CD4-positive, alpha-beta T cell (primary cell): ENCODE results near the gene MPHOSPH9. TPM values are rescaled to one million over a fixed set of nuclear protein-coding genes. Genes with fewer than 3 reads are reported as not detected.

ENCODE experiments used
- ATAC-seq: fragments of 200-7000 bp; cut with Tn5 transposase; one replicate; pipeline ENCODE4 v1.10.0; 2022; ENCODE audit warnings: mild to moderate bottlenecking; ENCODE audit not compliant: poor library complexity
- CTCF ChIA-PET: fragments of 350-600 bp; sonication (Branson Sonifier 250); formaldehyde crosslinking; loops from one replicate; lab custom pipeline; 2021; ENCODE audit warnings: antibody characterized with exemption, inconsistent platforms; lab: Charles Lee
- POLR2A ChIA-PET: fragments of 350-600 bp; sonication (Branson Sonifier 250); formaldehyde crosslinking; loops from one replicate; lab custom pipeline; 2021; ENCODE audit warnings: antibody characterized with exemption, inconsistent platforms; lab: Charles Lee
- DNase-seq, 14 experiments: peaks; one replicate each; pipeline ENCODE4 v3.0.0-alpha.2; 2013 to 2020; ENCODE audit warnings: mixed read lengths in 2 of 14
- H3K27ac ChIP-seq, 2 donors: one replicate each; pipeline versions ENCODE4 v1.5.1 to v1.7.0; 2013; ENCODE audit warnings: low read length in 2 of 2, low read depth in 1 of 2, mild to moderate bottlenecking in 1 of 2
- H3K27me3 ChIP-seq, 2 experiments: 1 replicate in 1 of 2; 2 replicates in 1 of 2; pipeline versions ENCODE4 v1.6.1 to v1.7.0; 2013; ENCODE audit warnings: low read length in 2 of 2, control low read depth in 1 of 2, mild to moderate bottlenecking in 1 of 2, moderate library complexity in 1 of 2; ENCODE audit not compliant: insufficient read depth in 2 of 2, control insufficient read depth in 1 of 2
- H3K36me3 ChIP-seq: one replicate; pipeline ENCODE4 v1.6.1; 2013; ENCODE audit warnings: low read length, control low read depth; ENCODE audit not compliant: insufficient read depth
- H3K4me1 ChIP-seq: one replicate; pipeline ENCODE4 v1.6.1; 2013; ENCODE audit warnings: low read length, control low read depth; ENCODE audit not compliant: insufficient read depth
- H3K4me3 ChIP-seq: one replicate; pipeline ENCODE4 v1.5.1; 2013; ENCODE audit warnings: mild to moderate bottlenecking, low read length, moderate library complexity
- H3K9me3 ChIP-seq, 2 experiments: 1 replicate in 1 of 2; 2 replicates in 1 of 2; pipeline versions ENCODE4 v1.6.1 to v1.7.0; 2013; ENCODE audit warnings: low read length in 2 of 2, mild to moderate bottlenecking in 2 of 2, control low read depth in 1 of 2, moderate library complexity in 1 of 2; ENCODE audit not compliant: control insufficient read depth in 1 of 2, insufficient read depth in 1 of 2
- H3K27ac Mint-ChIP-seq: one replicate; pipeline ENCODE4 v1.8.0; 2020; ENCODE audit warnings: mixed read lengths
- H3K27me3 Mint-ChIP-seq: one replicate; pipeline ENCODE4 v1.8.0; 2021; ENCODE audit warnings: mixed read lengths
- H3K36me3 Mint-ChIP-seq: one replicate; pipeline ENCODE4 v1.8.0; 2021; ENCODE audit warnings: low read depth, mixed read lengths
- H3K4me1 Mint-ChIP-seq: one replicate; pipeline ENCODE4 v1.8.0; 2021; ENCODE audit warnings: low read depth, mixed read lengths
- H3K4me3 Mint-ChIP-seq: one replicate; pipeline ENCODE4 v1.8.0; 2020; ENCODE audit warnings: mild to moderate bottlenecking, mixed read lengths
- H3K9me3 Mint-ChIP-seq: one replicate; pipeline ENCODE4 v1.8.0; 2020; ENCODE audit warnings: mixed read lengths
- intact Hi-C, 2 experiments: fragments of 100-400 bp; cut with DNase I in 1 of 2; cut with micrococcal nuclease in 1 of 2; formaldehyde crosslinking; loops; one replicate each; pipeline versions ENCODE4 v1.15.1 to v1.9.0; 2023 to 2025; cut with DNase I, micrococcal nuclease
- polyA plus RNA-seq, 2 donors: library from polyadenylated mRNA; unstranded; fragments of 120-200 nt; gene quantifications; one replicate each; pipeline ENCODE4 v1.2.1, GENCODE V29; 2013
- total RNA-seq, 174 experiments: library from RNA in 2 of 174; stranded (reverse) in 2 of 174; gene quantifications; one replicate each; pipeline ENCODE4 v1.2.3 and lab custom pipeline; 2021 to 2026
- TF ChIP-seq, protein P1 (sequence below): fragments of 200-600 bp; IDR thresholded peaks from one replicate; pipeline ENCODE4 v1.8.0; 2022; ENCODE audit warnings: antibody characterized with exemption, mild to moderate bottlenecking

MPHOSPH9 gene, protein sequence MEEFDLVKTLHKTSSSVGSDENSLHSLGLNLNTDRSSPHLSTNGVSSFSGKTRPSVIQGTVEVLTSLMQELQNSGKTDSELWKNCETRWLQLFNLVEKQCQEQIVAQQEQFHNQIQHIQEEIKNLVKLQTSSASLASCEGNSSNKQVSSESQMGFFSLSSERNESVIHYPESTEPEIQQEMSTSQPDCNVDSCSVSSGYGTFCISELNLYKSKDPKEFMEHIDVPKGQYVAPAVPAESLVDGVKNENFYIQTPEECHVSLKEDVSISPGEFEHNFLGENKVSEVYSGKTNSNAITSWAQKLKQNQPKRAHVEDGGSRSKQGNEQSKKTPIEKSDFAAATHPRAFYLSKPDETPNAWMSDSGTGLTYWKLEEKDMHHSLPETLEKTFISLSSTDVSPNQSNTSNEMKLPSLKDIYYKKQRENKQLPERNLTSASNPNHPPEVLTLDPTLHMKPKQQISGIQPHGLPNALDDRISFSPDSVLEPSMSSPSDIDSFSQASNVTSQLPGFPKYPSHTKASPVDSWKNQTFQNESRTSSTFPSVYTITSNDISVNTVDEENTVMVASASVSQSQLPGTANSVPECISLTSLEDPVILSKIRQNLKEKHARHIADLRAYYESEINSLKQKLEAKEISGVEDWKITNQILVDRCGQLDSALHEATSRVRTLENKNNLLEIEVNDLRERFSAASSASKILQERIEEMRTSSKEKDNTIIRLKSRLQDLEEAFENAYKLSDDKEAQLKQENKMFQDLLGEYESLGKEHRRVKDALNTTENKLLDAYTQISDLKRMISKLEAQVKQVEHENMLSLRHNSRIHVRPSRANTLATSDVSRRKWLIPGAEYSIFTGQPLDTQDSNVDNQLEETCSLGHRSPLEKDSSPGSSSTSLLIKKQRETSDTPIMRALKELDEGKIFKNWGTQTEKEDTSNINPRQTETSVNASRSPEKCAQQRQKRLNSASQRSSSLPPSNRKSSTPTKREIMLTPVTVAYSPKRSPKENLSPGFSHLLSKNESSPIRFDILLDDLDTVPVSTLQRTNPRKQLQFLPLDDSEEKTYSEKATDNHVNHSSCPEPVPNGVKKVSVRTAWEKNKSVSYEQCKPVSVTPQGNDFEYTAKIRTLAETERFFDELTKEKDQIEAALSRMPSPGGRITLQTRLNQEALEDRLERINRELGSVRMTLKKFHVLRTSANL
- 10 to 100 TPM; 80.9 to 84.5 TPM for total RNA-seq
- 37.2 TPM for polyA plus RNA-seq (2013, experiment 1 of 2)
- 48.6 TPM for polyA plus RNA-seq (2013, experiment 2 of 2)
- 38.0 to 161 (median 97.3) reads per million in 172 experiments for total RNA-seq (lab: John Stamatoyannopoulos, UW)

DNA sequence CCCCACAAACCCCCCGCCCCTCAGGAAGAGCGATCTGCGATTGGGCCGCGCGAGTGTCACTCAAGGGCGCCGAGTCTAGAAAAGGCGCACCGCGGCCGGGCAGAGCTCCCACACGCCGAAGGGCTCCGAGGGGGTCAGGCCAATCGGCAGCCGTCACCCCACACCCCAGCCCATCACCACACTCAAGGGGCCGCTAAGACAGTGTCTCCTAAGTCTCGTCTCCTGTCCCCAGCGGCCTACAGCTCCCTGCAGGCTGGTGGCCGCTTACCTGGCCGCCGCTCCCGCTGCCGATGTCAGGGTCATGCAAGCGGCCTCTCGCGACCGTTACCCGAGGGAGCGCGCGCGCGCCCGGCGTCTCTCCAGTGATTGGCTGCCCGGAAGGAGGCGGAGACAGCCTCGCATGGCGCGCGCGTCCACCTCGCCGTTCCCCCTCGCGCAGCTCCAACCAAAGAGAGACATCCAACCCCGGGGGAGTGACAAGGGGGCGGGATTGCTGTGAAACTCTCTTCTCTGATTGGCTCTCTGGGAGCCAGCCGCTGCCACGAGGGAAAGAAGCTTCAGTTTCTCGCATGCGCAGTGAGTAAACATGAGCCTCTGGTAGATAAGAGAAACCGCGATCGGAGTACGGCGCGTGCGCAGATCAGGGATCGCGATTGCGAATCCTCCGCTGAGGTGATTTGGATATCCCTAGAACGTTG, at the start of gene MPHOSPH9, which contains the start of gene MTRFR:
MPHOSPH9 (minus strand) TSS at position 335 of the 698 bp plus-strand sequence. CDS start 2,777 bp downstream, outside the sequence.
MTRFR (plus strand) TSS at position 630 of the 698 bp plus-strand sequence. CDS start 20,239 bp downstream, outside the sequence.
- H3K27me3 ChIP-seq, result no peaks in the 10 kb centered on the region
- H3K4me1 Mint-ChIP-seq, result peaks cover 76% of the 10 kb centered on the region
- peaks cover 67% of the 10 kb centered on the region for H3K4me1 ChIP-seq
- H3K27ac Mint-ChIP-seq, result peak within 1 kb of the TSS; percentile 97
- H3K36me3 ChIP-seq, result peaks cover 7% of the 10 kb centered on the region
- peaks cover 45% of the 10 kb centered on the region for H3K36me3 Mint-ChIP-seq
- POLR2A ChIA-PET, result interaction anchor here (0.5 to 5.8 kb wide), 79 partner anchors 9 to 1833 kb away, joined by 3 to 216 read pairs (median 5); partner anchors contain the start of genes ABCB9, ARL6IP4, ATP6V0A2 and DDX55
- DNase-seq (peak; percentile 97 to 100 (median 98)), ATAC-seq (peak; percentile 87)
- H3K4me3 Mint-ChIP-seq, result peak within 1 kb of the TSS; percentile 95
- peak within 1 kb of the TSS; percentile 97 for H3K4me3 ChIP-seq
- TF ChIP-seq, protein P1, sequence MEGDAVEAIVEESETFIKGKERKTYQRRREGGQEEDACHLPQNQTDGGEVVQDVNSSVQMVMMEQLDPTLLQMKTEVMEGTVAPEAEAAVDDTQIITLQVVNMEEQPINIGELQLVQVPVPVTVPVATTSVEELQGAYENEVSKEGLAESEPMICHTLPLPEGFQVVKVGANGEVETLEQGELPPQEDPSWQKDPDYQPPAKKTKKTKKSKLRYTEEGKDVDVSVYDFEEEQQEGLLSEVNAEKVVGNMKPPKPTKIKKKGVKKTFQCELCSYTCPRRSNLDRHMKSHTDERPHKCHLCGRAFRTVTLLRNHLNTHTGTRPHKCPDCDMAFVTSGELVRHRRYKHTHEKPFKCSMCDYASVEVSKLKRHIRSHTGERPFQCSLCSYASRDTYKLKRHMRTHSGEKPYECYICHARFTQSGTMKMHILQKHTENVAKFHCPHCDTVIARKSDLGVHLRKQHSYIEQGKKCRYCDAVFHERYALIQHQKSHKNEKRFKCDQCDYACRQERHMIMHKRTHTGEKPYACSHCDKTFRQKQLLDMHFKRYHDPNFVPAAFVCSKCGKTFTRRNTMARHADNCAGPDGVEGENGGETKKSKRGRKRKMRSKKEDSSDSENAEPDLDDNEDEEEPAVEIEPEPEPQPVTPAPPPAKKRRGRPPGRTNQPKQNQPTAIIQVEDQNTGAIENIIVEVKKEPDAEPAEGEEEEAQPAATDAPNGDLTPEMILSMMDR, result no peak
- peak within 1 kb of the TSS; percentile 85 to 91 for H3K27ac ChIP-seq
- H3K9me3 ChIP-seq, result no peaks in the 10 kb centered on the region
- intact Hi-C loops, result loop anchor here (1.0 to 5.0 kb wide), 4 partner anchors 10 to 706 kb away; partner anchors contain the start of genes KNTC1 (in 1 of the 2) and RSRC2 (in 1 of the 2)
- CTCF ChIA-PET, result interaction anchor here (1.1 to 1.7 kb wide), 7 partner anchors 9 to 189 kb away, joined by 3 to 6 read pairs (median 4); no protein-coding TSS in a partner anchor
- no peaks in the 10 kb centered on the region for H3K27me3 Mint-ChIP-seq
- H3K9me3 Mint-ChIP-seq, result no peaks in the 10 kb centered on the region

DNA sequence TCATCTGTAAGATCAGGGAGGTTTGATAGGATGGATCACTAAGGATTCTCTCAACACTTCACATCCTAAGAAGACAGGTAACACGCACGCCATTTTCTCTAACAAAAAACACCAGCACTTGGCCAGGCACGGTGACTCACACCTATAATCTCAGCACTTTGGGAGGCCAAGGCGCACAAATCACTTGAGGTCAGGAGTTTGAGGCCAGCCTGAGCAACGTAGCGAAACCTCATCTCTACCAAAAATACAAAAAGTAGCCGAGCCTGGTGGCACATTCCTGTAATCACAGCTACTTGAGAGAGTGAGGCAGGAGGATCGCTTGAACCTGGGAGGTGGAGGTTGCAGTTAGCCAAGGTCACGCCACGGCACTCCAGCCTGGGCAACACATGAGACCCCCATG, 49.2 kb upstream of the MPHOSPH9 start:
- Histone ChIP-seq H3K36me3 (no peaks in the 10 kb centered on the region), H3K4me1 (no peaks in the 10 kb centered on the region), H3K27ac (no peak overlapping the region), H3K4me3 (no peak overlapping the region), H3K27me3 (no peaks in the 10 kb centered on the region), H3K9me3 (no peaks in the 10 kb centered on the region)
- TF ChIP-seq, protein P1, result no peak
- intact Hi-C loops, result no loop called here
- H3K4me3 Mint-ChIP-seq, result no peak overlapping the region
- DNase-seq (no peak), ATAC-seq (no peak)
- H3K9me3 Mint-ChIP-seq, result no peaks in the 10 kb centered on the region
- POLR2A ChIA-PET, result no interaction called here
- CTCF ChIA-PET, result interaction anchor here (0.5 kb wide), 1 partner anchor 29 kb away, joined by 4 read pairs; no protein-coding TSS in a partner anchor
- H3K4me1 Mint-ChIP-seq, result no peaks in the 10 kb centered on the region
- no peak overlapping the region for H3K27ac Mint-ChIP-seq
- H3K27me3 Mint-ChIP-seq, result no peaks in the 10 kb centered on the region
- H3K36me3 Mint-ChIP-seq, result no peaks in the 10 kb centered on the region
